ENCODE results near the gene CHAT.
A peak's percentile ranks its signal among the peaks of the same experiment; 100 is the strongest.

DNA sequence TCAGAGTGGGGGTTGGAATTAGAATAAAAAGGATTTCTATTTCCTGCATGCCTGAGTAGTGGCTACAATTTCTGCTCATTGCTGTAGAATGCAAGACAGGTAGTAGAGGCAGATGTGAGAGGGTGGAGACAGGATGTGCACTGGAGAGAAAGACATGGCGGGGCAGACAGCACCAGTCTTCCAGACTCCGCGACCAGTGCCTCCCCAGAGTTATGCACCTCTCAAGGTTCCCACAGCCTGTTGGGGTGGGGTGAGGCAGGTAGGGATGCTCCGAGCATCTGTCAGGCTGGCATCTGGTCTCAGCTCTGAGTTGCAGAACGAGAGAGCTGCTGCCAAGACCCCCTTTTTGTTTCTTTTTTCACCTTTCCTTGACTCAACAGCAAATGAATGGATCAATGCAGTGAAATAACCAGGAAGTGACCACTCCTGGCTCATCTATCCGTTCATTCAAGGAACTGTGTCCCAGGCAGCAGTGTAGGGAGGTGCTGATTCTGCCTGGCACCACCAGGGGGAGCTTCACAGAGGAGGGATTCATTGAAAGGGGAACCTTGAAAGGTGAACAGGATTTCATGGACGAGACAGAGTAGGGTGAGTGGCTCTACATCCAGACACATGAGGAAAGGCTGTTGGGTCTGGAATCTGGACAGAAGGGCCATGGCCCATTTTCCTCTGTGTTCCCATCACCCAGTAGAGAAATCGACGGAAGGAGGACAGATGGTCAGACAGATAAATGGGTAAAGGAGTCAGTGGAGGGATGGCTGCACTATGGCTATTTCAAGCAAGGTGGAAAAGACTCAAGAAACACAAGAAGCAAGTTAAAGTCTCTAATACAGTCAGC, 20.9 kb upstream of the CHAT start:
- TF ChIP-seq, protein P1, sequence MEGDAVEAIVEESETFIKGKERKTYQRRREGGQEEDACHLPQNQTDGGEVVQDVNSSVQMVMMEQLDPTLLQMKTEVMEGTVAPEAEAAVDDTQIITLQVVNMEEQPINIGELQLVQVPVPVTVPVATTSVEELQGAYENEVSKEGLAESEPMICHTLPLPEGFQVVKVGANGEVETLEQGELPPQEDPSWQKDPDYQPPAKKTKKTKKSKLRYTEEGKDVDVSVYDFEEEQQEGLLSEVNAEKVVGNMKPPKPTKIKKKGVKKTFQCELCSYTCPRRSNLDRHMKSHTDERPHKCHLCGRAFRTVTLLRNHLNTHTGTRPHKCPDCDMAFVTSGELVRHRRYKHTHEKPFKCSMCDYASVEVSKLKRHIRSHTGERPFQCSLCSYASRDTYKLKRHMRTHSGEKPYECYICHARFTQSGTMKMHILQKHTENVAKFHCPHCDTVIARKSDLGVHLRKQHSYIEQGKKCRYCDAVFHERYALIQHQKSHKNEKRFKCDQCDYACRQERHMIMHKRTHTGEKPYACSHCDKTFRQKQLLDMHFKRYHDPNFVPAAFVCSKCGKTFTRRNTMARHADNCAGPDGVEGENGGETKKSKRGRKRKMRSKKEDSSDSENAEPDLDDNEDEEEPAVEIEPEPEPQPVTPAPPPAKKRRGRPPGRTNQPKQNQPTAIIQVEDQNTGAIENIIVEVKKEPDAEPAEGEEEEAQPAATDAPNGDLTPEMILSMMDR (IDR thresholded peaks at IDR 0.05 in 2 of 3, conservative IDR thresholded peaks at IDR 0.05 in 1 of 3; ENCODE audit: borderline replicate concordance in 1 of 3, insufficient read depth in 1 of 3, low read depth in 2 of 3, low read length in 2 of 3) = peak; percentile 61 to 99 (median 99); a peak in 5 of 6 replicates
- TF ChIP-seq POLR2AphosphoS5 (IDR thresholded peaks at IDR 0.05; ENCODE audit: low read depth, low read length) (no peak), POLR2A (IDR thresholded peaks at IDR 0.05; ENCODE audit: borderline replicate concordance, extremely low read depth, insufficient read depth, insufficient read length) (no peak), YY1 (IDR thresholded peaks at IDR 0.05; ENCODE audit: extremely low read depth, insufficient replicate concordance, low read depth, low read length) (peak; percentile 20), JUND (IDR thresholded peaks at IDR 0.05) (no peak), RAD21 (IDR thresholded peaks at IDR 0.05; ENCODE audit: low read depth) (peak; percentile 56), TCF7L2 (IDR thresholded peaks at IDR 0.05; ENCODE audit: borderline replicate concordance, extremely low read depth, insufficient read depth, insufficient read length) (no peak), EZH2phosphoT487 (IDR thresholded peaks at IDR 0.05; ENCODE audit: borderline replicate concordance) (no peak), ZNF274 (IDR thresholded peaks at IDR 0.05; ENCODE audit: low read depth, low read length) (no peak), CEBPB (IDR thresholded peaks at IDR 0.05; ENCODE audit: low read depth) (no peak), EGR1 (IDR thresholded peaks at IDR 0.05; ENCODE audit: low read depth) (no peak), ELF1 (IDR thresholded peaks at IDR 0.05; ENCODE audit: borderline replicate concordance, low read depth) (no peak)
- TF ChIP-seq, protein P2, sequence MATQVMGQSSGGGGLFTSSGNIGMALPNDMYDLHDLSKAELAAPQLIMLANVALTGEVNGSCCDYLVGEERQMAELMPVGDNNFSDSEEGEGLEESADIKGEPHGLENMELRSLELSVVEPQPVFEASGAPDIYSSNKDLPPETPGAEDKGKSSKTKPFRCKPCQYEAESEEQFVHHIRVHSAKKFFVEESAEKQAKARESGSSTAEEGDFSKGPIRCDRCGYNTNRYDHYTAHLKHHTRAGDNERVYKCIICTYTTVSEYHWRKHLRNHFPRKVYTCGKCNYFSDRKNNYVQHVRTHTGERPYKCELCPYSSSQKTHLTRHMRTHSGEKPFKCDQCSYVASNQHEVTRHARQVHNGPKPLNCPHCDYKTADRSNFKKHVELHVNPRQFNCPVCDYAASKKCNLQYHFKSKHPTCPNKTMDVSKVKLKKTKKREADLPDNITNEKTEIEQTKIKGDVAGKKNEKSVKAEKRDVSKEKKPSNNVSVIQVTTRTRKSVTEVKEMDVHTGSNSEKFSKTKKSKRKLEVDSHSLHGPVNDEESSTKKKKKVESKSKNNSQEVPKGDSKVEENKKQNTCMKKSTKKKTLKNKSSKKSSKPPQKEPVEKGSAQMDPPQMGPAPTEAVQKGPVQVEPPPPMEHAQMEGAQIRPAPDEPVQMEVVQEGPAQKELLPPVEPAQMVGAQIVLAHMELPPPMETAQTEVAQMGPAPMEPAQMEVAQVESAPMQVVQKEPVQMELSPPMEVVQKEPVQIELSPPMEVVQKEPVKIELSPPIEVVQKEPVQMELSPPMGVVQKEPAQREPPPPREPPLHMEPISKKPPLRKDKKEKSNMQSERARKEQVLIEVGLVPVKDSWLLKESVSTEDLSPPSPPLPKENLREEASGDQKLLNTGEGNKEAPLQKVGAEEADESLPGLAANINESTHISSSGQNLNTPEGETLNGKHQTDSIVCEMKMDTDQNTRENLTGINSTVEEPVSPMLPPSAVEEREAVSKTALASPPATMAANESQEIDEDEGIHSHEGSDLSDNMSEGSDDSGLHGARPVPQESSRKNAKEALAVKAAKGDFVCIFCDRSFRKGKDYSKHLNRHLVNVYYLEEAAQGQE (IDR thresholded peaks at IDR 0.05; ENCODE audit: low read depth) = no peak
- TF ChIP-seq, protein P3, sequence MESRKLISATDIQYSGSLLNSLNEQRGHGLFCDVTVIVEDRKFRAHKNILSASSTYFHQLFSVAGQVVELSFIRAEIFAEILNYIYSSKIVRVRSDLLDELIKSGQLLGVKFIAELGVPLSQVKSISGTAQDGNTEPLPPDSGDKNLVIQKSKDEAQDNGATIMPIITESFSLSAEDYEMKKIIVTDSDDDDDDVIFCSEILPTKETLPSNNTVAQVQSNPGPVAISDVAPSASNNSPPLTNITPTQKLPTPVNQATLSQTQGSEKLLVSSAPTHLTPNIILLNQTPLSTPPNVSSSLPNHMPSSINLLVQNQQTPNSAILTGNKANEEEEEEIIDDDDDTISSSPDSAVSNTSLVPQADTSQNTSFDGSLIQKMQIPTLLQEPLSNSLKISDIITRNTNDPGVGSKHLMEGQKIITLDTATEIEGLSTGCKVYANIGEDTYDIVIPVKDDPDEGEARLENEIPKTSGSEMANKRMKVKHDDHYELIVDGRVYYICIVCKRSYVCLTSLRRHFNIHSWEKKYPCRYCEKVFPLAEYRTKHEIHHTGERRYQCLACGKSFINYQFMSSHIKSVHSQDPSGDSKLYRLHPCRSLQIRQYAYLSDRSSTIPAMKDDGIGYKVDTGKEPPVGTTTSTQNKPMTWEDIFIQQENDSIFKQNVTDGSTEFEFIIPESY (IDR thresholded peaks at IDR 0.05; ENCODE audit: extremely low read depth, insufficient replicate concordance, low read length) = no peak

Data from HCT116 (cell line).